Measurements from ENCODE around the gene BICC1.

BICC1 gene

DNA sequence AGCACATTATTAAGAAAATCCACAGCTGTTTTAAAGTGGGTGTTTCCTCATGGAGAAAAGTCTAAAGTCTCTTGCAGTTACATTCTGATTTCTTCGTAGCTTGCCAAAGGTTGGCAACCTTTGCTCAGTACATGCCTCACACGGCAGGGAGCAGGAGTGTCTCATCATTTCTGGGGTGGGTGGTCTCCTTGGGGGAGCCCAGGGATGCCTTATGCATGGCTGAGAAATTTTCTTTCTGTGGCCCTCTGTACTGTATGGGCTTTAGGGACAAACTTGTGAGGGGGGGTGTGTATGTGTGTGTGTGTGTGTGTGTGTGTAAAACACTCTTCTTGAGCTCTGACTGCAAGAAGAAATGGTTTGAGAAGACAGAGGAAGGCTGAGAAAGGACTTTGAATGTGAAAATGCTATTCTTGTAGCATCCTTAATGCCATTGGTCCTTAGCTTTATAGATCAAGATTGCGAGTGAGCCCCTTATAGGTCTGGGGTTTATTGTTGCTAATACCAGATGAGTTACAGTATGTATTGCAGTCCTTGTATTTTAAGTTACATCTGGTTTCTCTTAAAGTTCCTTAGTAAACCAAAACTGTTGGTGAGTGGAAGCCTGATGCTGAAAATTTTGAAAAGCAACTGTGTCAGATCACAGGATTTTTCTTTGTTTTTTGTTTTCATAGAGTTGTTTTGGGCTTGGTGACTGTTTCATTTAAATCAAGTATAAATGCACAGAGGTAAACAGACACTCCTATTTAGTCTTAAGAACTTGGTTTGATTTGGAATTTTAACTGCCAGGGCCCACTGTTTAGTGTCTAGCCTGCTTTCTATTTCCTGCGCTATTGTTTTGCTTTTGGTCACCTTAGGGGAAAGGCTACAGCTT, 242.0 kb downstream of the BICC1 start:
- no peak for DNase-seq
- intact Hi-C loops (cut with DNase I), result no loop called here

DNA sequence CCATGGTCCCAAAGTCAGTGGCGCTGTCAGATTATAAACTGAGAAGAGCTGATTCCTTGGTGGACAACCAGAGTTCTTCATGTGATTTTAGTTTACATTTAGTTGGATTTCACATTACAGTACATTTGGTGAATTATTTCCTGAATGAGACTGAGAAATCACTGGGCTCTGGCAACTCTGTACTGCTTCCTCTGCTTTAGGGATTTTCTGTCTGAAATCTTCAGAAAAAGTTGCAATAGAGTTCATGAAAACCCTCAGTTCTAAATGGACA, 242.6 kb downstream of the BICC1 start:
- intact Hi-C loops (cut with DNase I), result no loop called here
- no peak for DNase-seq

DNA sequence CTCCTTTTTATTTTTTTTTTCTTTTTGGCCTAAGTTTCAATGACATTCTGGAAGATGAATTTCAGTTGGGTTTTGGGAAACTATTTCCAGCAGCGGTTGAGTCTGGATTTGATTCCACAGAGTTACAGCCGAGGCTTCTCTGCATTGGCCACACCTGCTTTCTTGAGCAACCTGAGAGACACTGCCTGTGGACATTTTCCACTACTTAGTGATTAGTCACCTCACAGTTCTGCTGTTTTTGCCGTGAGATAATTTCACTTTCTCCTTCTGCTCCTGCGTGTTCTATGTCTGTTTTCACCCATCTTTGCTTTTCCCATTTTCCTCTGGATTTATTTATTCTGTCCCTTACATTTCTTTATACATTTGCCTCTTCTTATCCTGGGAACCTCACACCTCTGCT, 243.0 kb downstream of the BICC1 start:
- intact Hi-C loops (cut with DNase I), result no loop called here
- DNase-seq, result no peak

DNA sequence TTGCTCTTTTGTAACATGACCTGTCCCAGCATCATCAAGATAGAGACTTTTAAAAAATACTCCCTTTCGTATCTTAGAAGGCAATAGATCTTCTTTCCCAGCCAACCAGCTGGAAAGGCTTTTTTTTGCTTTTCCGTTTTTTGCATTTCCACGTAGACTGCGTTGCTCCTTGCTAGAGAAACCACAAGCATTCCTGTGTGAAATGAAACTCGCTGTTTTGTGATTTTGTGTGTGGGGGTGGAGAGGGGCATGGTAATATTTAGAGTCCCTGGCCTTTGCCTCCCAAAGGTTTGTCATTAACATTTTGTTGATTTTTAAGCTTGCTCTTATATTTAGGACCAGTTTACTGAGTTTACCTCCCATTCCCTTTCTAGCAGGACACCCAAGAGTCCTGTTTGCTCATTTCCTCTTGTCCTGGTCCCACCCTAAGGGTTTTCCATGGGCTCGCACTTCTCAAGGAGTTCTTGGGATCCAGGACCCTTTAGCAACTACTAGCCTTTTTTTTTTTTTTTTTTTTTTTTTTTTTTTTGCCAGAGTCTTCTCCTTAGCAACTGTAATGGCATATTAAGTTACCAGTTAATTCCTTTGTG, 243.6 kb downstream of the BICC1 start:
- intact Hi-C loops (cut with DNase I), result no loop called here
- DNase-seq, result no peak

DNA sequence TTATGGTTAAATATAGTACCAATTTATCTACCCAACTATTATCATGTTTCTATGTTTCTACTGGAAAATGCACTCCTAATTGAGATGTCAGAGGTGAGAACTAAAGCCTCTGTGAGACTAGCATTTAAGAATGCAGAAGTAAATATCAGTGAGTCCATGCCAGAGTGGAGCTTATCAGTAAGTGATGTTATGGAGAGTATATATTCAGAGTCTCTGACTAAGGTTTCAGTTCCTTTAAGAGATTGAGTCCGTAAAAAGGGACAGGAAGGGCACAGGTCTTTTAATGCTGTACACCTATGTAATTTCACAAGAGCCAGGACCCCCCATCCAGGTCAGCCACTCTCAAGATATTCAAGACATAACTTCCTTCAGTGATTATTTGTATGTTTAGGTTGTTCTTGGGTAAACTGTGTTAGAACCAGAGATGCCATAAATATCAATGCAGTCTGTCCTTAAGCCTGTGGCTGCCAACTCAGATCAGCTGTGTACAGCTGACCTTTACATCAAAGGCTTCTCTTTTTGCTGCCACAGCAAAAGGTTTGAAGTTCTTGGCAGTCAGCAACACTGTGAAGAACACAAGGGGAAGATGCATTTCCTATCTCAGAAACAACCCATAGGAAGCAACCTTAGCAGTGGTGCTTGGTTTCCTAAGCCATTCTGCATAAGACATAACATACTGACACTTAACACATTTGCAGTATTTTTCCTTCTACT, 244.8 kb downstream of the BICC1 start:
- no peak for DNase-seq
- intact Hi-C loops (cut with DNase I), result no loop called here

DNA sequence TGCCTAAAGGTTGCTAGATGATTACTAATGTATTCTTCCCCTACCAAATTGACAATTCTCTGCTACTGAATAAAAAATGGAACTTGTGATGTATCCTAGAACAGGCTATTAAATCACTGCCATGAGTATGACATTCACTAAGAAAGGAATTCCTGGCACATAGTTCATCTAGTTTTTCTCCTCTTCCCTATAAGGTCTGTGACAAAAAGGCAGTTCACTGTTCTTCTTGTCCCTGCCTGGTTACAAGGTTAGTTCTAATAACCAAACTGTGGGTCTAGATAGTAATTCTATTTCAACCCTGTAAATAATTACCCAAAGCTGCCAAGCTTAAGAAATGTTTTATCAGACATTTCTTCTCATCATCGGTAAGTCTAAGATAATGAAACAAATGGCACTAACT, 245.6 kb downstream of the BICC1 start:
- DNase-seq, result no peak
- intact Hi-C loops (cut with DNase I), result no loop called here

DNA sequence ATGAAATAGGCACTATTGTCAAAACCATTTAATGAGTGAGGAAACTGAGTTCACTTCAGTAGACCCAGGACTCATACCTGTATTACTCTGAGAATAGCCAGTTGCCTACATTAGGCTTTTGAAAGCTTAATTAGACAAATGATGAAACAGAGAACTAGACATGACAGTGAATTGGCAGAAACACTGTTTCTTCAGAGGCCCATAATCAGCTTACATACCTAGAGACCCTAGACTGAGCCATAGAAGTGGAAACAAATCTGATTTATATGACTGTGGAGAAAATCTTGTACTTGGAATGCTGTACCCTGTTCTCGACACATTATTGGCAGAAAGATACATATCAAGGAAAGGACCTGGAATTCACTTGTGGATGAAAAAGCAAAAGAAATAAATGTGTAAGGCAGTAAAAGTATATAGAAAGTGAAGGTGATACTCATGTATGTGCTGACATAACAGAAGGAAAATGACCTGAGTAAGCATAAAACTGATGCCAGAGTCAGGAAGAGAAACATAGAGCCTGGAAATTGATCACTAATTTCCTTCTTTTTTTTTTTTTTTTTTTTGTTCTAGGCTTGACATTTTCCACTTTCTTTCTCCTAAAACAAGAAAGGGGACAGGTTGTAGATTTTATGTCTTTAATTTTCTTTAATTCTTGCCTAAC, 251.5 kb downstream of the BICC1 start:
- DNase-seq, result no peak
- intact Hi-C loops (cut with DNase I), result no loop called here

DNA sequence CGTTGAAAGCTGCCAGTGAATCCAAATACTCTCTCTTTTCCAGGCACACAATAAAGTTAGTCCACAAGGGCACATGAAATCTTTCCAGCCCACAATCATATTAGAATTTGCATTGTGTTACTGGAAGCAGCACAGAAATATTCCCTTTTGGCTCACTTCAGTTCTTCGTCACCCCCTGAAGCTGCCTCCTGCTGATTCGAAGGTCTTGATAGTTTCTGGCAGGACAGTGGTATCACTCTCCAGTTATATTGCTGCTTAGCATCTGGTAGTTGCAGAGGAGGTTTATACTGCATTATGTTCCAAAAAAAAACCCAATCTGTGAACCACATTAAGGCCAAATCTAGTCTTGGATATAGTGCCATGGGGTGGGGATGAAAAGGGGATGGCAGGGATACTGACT, 253.2 kb downstream of the BICC1 start:
- intact Hi-C loops (cut with DNase I), result no loop called here
- DNase-seq, result no peak

DNA sequence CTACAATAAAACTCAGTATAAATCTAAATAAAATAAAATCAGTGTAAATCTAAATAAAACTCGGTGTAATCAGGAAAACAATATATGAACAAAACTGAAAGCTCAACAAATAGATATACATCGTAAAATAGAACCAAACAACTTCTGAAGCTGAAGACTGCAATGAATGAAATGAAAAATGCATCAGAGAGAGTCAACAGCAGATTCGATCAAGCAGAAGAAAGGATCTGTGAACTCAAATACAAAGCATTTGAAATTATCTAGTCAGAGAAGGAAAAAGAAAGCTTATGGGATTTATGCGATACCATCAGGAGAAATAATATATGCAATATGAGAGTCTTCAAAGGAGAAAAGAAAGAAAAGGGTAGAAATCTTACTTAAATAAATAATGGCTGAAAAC, 255.0 kb downstream of the BICC1 start:
- intact Hi-C loops (cut with DNase I), result no loop called here

DNA sequence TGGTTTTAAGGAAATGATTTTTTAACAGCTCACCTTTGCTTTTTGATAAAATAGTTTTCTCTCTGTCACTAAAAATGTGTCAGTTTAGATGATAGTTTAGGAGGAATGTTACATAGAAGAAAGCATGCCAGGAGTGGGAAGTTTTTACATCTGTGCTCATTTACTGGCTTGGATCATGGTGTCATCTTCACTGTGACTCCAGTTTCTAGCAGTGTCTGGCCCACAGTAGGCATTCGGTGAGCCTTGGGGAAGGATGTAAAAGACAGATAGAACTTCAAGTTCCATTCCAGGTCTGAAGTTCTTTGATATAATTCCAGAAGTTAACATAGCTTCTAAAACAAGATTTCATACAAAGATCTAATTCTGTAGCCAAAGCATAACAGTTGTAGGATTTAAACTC, 259.2 kb downstream of the BICC1 start:
- intact Hi-C loops (cut with DNase I), result no loop called here
- no peak for DNase-seq

More for the DNA sequence above, 255.0 kb downstream of the BICC1 start:
- no peak for DNase-seq

DNA sequence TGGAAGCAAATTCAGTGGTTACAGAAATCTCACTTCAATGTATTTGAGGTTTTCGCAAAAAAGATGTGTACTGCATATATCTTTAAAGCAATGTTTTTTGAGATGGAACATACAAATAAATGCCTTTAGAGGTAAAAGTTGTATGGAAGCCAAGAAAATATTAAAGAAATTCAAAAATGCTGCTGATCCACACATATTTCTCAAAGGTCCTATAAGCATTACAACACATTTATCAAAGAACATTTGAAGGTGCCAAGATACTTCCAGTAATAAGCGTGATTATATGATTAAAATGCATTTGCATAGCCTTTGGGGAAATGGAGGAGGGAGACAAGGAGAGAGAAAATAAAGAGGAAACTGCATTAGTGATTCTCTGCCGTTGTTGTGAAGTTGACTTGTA, 260.1 kb downstream of the BICC1 start:
- intact Hi-C loops (cut with DNase I), result no loop called here
- DNase-seq, result no peak

DNA sequence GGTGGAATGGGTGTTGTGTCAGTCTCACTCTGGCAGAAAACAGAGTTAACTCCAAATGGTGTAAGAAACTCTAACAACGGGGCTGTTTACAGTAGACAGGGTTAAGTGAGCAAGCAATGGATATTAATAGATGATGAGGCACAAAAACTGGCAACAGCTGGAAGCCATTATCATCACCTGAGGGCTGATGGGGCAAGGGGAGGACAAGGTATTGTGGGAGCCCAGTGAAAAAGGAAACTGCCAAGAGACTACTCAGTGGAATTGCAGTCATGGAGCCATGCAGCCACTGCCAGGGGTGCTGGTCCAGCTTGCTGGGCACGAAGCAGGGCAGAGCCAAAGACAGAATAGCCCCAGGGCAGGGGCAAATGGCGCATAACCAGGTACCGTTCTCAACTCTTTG, 260.7 kb downstream of the BICC1 start:
- peak in 2 of 42 donors; percentile 5 to 16 for DNase-seq
- intact Hi-C loops (cut with DNase I), result no loop called here

DNA sequence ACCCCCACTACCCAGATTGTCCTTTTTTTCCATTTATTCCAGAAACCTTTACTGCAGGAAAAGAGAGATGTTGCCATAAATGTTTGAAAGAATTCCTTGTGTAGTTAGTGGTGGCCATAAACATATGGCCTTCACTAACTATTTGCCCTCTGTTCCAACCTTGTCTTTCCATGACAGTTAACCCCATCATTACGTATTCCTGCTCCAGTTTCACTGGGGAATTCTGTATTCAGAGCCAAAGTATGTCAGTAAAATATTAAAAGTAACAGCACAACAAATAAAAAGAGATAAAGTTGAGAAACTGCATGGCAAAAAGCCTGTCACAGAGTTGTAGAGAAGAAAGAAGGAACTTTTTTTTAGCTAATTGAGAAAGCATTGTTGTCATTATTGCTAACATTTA, 261.3 kb downstream of the BICC1 start:
- no peak for DNase-seq
- intact Hi-C loops (cut with DNase I), result no loop called here

DNA sequence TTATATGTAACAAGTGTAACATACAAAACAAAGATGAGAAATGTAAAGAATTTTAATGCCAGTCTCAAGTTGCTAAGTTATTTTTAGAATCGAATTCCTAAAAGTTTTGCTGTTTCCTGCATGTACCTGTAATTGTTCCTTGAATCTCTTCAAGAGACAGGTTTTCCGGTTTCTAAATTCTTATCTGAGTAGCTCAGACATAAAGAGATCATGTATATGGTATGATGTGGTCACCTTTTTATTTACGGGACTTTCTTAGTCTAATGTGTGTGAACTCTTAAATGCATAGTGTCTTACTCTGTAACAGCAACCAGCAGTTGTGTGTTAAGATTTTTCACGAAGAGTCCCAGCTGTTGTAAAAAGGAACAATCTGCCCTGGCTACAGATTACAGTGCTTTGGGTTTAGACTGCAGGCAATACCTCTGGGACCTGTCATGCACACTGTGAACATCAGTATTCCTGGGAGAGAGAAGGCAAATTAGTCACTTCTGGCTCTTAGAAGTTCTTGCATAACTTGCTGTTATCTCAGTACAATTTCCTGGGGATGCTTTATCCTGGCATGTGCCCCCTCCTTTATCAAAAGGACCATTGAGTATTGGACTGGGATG, 263.4 kb downstream of the BICC1 start:
- intact Hi-C loops (cut with DNase I), result no loop called here
- DNase-seq, result no peak

DNA sequence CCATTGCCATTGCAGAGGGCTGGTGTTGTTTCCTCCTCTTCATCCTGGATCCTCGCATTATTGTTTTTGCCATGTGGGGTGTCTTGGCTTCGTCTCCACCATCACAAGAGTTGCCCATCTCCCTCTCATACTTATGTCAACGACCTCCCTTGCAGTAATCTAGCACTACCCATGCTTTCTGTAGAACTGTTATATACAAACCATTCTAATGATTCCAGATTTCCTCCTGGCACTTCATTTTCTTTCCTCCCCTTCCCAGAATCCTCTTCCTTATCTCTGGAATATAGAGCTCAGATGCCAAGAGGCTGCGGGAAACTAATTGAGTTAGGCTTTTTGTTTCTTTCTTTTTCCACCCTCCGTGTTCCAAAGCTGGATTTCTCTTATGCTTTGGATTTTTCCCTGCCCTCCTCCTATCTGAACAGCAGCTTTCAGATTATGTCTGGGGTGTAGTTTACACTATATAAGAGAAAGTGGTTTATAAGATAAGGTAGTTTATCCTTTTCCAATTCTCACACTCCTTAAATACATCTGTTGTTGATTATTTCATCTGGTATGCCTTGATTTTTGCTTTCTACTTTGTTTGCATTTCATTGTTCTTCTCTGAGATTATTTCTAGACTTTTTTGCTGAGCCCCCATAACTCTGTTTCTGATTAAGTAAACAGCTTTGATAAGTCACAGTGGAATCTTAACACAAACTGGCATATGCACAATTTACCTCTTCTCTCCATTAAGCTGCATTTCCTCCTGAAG, 264.1 kb downstream of the BICC1 start:
- no peak for DNase-seq
- intact Hi-C loops (cut with DNase I), result no loop called here

DNA sequence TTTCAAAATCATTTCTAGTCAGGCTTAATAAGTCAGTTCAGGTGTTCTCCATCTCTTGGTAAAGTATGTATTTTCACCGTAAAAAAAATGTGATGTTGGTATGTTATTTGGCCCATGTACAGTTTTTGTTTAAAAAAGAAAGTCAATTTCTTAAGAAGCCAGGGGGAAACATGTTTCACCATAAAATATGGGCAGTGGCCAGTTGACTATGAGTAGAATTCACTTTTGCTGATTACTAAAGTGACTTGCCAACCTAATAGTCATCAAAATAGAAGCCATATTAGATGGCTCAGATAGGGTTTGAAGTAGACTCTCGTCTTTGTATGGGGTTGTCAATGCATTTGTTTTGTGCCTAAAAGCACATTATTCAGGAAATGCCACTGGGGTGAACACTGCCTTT, 266.3 kb downstream of the BICC1 start:
- intact Hi-C loops (cut with DNase I), result no loop called here

DNA sequence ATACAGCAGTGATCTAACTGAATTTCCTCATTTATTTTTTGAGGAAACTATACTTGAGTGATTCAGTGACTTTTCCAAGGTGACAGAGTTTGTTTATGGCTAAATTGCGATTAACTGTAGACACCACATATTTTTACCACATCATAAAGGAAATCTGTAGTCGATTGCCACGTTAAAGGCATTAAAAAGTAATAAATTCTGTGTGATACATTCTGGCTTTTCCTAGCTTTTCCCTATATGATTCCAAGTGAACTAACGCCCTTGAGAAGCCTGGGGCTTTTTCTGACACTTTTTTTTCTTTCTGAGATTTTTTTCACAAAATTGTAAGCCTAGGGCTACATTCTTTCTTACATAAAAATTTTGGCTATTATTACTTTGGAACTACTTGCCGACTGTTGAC, 266.9 kb downstream of the BICC1 start:
- intact Hi-C loops (cut with DNase I), result no loop called here
- DNase-seq, result no peak

More for the DNA sequence above, 266.3 kb downstream of the BICC1 start:
- DNase-seq, result no peak

DNA sequence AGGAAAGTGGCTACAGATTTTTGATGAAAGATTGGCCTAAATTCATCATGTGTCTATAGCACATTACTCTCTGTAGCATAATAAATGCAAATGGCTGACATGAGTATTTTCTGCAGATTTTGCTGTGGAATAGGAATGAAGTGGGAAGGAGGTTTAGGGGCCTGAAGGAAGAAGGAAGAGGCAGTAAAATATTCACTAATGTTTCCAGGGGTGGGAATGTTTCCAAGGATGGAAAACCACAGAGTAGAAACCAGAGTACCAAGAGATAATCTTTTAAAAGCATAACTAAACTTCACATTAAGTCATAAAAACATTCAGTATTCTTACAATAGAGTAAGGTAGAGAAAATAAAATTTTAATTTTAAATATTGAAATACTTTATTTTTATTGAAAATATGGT, 267.8 kb downstream of the BICC1 start:
- intact Hi-C loops (cut with DNase I), result loop anchor here (5.0 kb wide), 1 partner anchor 842 kb away; no protein-coding TSS in a partner anchor

More for the DNA sequence above, 267.8 kb downstream of the BICC1 start:
- DNase-seq, result no peak

All from head of caudate nucleus (tissue), 42 donors.